Liver (tissue), 9 donors: ENCODE results near the gene CA10. TPM values are rescaled to one million over a fixed set of nuclear protein-coding genes. Genes with fewer than 3 reads are reported as not detected.

Source experiments
- DNase-seq: peaks from one replicate; pipeline ENCODE4 v3.0.0-alpha.2; 2017; ENCODE audit warnings: low spot score
- H3K27ac ChIP-seq, 2 donors: one replicate each; pipeline ENCODE4 v1.7.0; 2013; ENCODE audit warnings: inconsistent platforms in 2 of 2, low read length in 2 of 2, control low read depth in 1 of 2, low read depth in 1 of 2, mild to moderate bottlenecking in 1 of 2
- H3K27me3 ChIP-seq, 4 donors: one replicate each; pipeline versions ENCODE4 v1.6.1 to v1.7.0; 2013; ENCODE audit warnings: low read length in 3 of 4, inconsistent platforms in 1 of 4, mild to moderate bottlenecking in 1 of 4, moderate library complexity in 1 of 4; ENCODE audit not compliant: control insufficient read depth in 4 of 4, insufficient read depth in 4 of 4
- H3K36me3 ChIP-seq, 4 donors: one replicate each; pipeline versions ENCODE4 v1.6.1 to v1.7.0; 2013; ENCODE audit warnings: low read length in 3 of 4, mild to moderate bottlenecking in 3 of 4, low read depth in 1 of 4, moderate library complexity in 1 of 4; ENCODE audit not compliant: control insufficient read depth in 4 of 4, insufficient read depth in 3 of 4
- H3K4me1 ChIP-seq, 4 donors: one replicate each; pipeline versions ENCODE4 v1.6.1 to v1.7.0; 2013; ENCODE audit warnings: low read length in 3 of 4, mild to moderate bottlenecking in 3 of 4, moderate library complexity in 1 of 4; ENCODE audit not compliant: control insufficient read depth in 4 of 4, insufficient read depth in 4 of 4
- H3K4me3 ChIP-seq, 3 donors: one replicate each; pipeline versions ENCODE4 v1.6.1 to v1.7.0; 2013; ENCODE audit warnings: low read length in 3 of 3, control low read depth in 1 of 3, low read depth in 1 of 3, mild to moderate bottlenecking in 1 of 3
- H3K9ac ChIP-seq, 2 donors: one replicate each; pipeline ENCODE4 v1.7.0; 2013; ENCODE audit warnings: low read length in 2 of 2, mild to moderate bottlenecking in 2 of 2, moderate library complexity in 2 of 2, control low read depth in 1 of 2, low read depth in 1 of 2
- H3K9me3 ChIP-seq, 4 donors: one replicate each; pipeline versions ENCODE4 v1.6.1 to v1.7.0; 2013; ENCODE audit warnings: low read length in 3 of 4; ENCODE audit not compliant: control insufficient read depth in 4 of 4
- ATF3 ChIP-seq: IDR thresholded peaks from 2 replicates; pipeline ENCODE4 v1.6.1; 2016; ENCODE audit warnings: antibody characterized with exemption
- CTCF ChIP-seq: fragments of 150-350 bp; IDR thresholded peaks from 2 replicates; pipeline ENCODE4 v1.5.1; 2017; ENCODE audit warnings: improper control_type of control experiment, low read depth, low read length; ENCODE audit not compliant: missing input control
- FOXA1 ChIP-seq: IDR thresholded peaks from 2 replicates; pipeline ENCODE4 v1.6.1; 2016; ENCODE audit warnings: antibody characterized with exemption
- FOXA2 ChIP-seq: IDR thresholded peaks from 2 replicates; pipeline ENCODE4 v1.6.1; 2016; ENCODE audit warnings: antibody characterized with exemption
- GABPA ChIP-seq, 2 donors: IDR thresholded peaks in 1 of 2; conservative IDR thresholded peaks in 1 of 2; 2 replicates each; pipeline ENCODE4 v1.6.1; 2016; ENCODE audit warnings: antibody characterized with exemption in 2 of 2, mild to moderate bottlenecking in 1 of 2, moderate library complexity in 1 of 2
- HNF4A ChIP-seq, 2 donors: conservative IDR thresholded peaks; 2 replicates each; pipeline ENCODE4 v1.6.1; 2016; ENCODE audit warnings: antibody characterized with exemption in 2 of 2, mild to moderate bottlenecking in 2 of 2
- JUND ChIP-seq, 2 donors: IDR thresholded peaks; 2 replicates each; pipeline ENCODE4 v1.6.1; 2016; ENCODE audit warnings: antibody characterized with exemption in 2 of 2
- NR2F2 ChIP-seq: IDR thresholded peaks from 2 replicates; pipeline ENCODE4 v1.6.1; 2016; ENCODE audit warnings: antibody characterized with exemption
- REST ChIP-seq: IDR thresholded peaks from 2 replicates; pipeline ENCODE4 v1.6.1; 2016; ENCODE audit warnings: antibody characterized with exemption, mild to moderate bottlenecking
- RXRA ChIP-seq, 2 donors: IDR thresholded peaks; 2 replicates each; pipeline ENCODE4 v1.6.1; 2017 to 2018; ENCODE audit warnings: antibody characterized with exemption in 2 of 2, mild to moderate bottlenecking in 1 of 2
- SP1 ChIP-seq: IDR thresholded peaks from 2 replicates; pipeline ENCODE4 v1.6.1; 2018; ENCODE audit warnings: antibody characterized with exemption, mild to moderate bottlenecking
- TAF1 ChIP-seq: conservative IDR thresholded peaks from 2 replicates; pipeline ENCODE4 v1.6.1; 2016; ENCODE audit warnings: antibody characterized with exemption, mild to moderate bottlenecking
- YY1 ChIP-seq: IDR thresholded peaks from 2 replicates; pipeline ENCODE4 v1.6.1; 2016; ENCODE audit warnings: antibody characterized with exemption, mild to moderate bottlenecking
- ZBTB33 ChIP-seq: IDR thresholded peaks from 2 replicates; pipeline ENCODE4 v1.6.1; 2016; ENCODE audit warnings: antibody characterized with exemption
- WGBS: extraction: QIAGEN DNeasy Blood & Tissue Kit; methylation state at CpG from one replicate; pipeline ENCODE4 v1.1.7; 2013; 5-methylcytosine and 5-hydroxymethylcytosine counted together
- polyA plus RNA-seq, 2 donors: library from polyadenylated mRNA; stranded (reverse) in 1 of 2; unstranded in 1 of 2; fragments of 200-250 nt in 1 of 2; fragments of >200 nt in 1 of 2; fragmentation: Nextera tagmentation in 1 of 2; extraction: Ambion mirVana in 1 of 2; gene quantifications; one replicate each; pipeline versions ENCODE4 v1.2.1 to v1.2.3, GENCODE V29; 2013 to 2015
- total RNA-seq, 2 donors: library from RNA; depleted of rRNA; stranded (reverse); fragments of >200 nt; gene quantifications; one replicate each; pipeline ENCODE4 v1.2.3, GENCODE V29; 2014
- donor health status: healthy.
- donor health status: healthy.
- donor health status: healthy.
- donor health status: healthy.
- donor health status: healthy.

CA10 gene
- total and polyA plus RNA-seq, 4 donors, result 0.05 TPM; not detected in 3

- TF ChIP-seq ATF3 (no peak), GABPA (IDR thresholded peaks at IDR 0.05 in 1 of 2, conservative IDR thresholded peaks at IDR 0.05 in 1 of 2) (no peak), SP1 (no peak)
Observed at GRCh38 chr17:51807460-51807859, 351.1 kb downstream of the CA10 start (continued).

- no peaks in the 10 kb centered on the region for H3K4me1 ChIP-seq
- H3K9ac ChIP-seq, result no peak overlapping the region
- H3K27me3 ChIP-seq, result peaks cover 0 to 5% (median 2%) of the 10 kb centered on the region in 4 donors
- TF ChIP-seq RXRA (IDR thresholded peaks at IDR 0.05) (no peak), NR2F2 (no peak), JUND (IDR thresholded peaks at IDR 0.05) (no peak), REST (no peak), TAF1 (no peak)
- WGBS, result 83% methylated on average over 1 of the region's 1 CpG
- peaks cover 0 to 8% (median 0%) of the 10 kb centered on the region in 4 donors for H3K9me3 ChIP-seq
- no peak for DNase-seq
- H3K27ac ChIP-seq, result no peak overlapping the region
- H3K4me3 ChIP-seq, result no peak overlapping the region
- no peaks in the 10 kb centered on the region for H3K36me3 ChIP-seq
Observed at GRCh38 chr17:51805765-51806164, 352.7 kb downstream of the CA10 start.

- DNase-seq, result no peak
- H3K4me1 ChIP-seq, result no peaks in the 10 kb centered on the region
- peaks cover 0 to 9% (median 0%) of the 10 kb centered on the region in 4 donors for H3K9me3 ChIP-seq
- no peak overlapping the region for H3K9ac ChIP-seq
- TF ChIP-seq ZBTB33 (no peak), NR2F2 (no peak), TAF1 (no peak), FOXA2 (no peak), CTCF (no peak), YY1 (no peak), RXRA (IDR thresholded peaks at IDR 0.05) (no peak), FOXA1 (no peak), SP1 (no peak), HNF4A (conservative IDR thresholded peaks at IDR 0.05) (no peak)
- H3K27me3 ChIP-seq, result peaks cover 0 to 5% (median 2%) of the 10 kb centered on the region in 4 donors
- H3K27ac ChIP-seq, result no peak overlapping the region
- no peaks in the 10 kb centered on the region for H3K36me3 ChIP-seq
- 48% methylated on average over 2 of the region's 2 CpGs for WGBS
- H3K4me3 ChIP-seq, result no peak overlapping the region
Observed at GRCh38 chr17:51805185-51805584, 353.3 kb downstream of the CA10 start.
